Large intestine (tissue), 3 donors: ENCODE results near the gene CC2D2A. TPM values are rescaled to one million over a fixed set of nuclear protein-coding genes. Genes with fewer than 3 reads are reported as not detected.
A peak's percentile ranks its signal among the peaks of the same experiment; 100 is the strongest.

Experiments used
- DNase-seq, 2 donors: peaks; one replicate each; pipeline versions ENCODE4 v3.0.0 to v3.0.0-alpha.2; 2013
- H3K27ac ChIP-seq: one replicate; pipeline ENCODE4 v1.5.1; 2013; ENCODE audit warnings: low read length
- H3K27me3 ChIP-seq: 2 replicates; pipeline ENCODE4 v1.6.1; 2013; ENCODE audit warnings: low read length; ENCODE audit not compliant: control insufficient read depth, insufficient read depth
- H3K36me3 ChIP-seq: 2 replicates; pipeline ENCODE4 v1.6.1; 2013; ENCODE audit warnings: low read length; ENCODE audit not compliant: control insufficient read depth, insufficient read depth
- H3K4me1 ChIP-seq: one replicate; pipeline ENCODE4 v1.6.1; 2013; ENCODE audit warnings: low read length; ENCODE audit not compliant: control insufficient read depth, insufficient read depth
- H3K4me3 ChIP-seq: one replicate; pipeline ENCODE4 v1.5.1; 2013; ENCODE audit warnings: low read length
- H3K9me3 ChIP-seq: one replicate; pipeline ENCODE4 v1.6.1; 2013; ENCODE audit warnings: mild to moderate bottlenecking, low read depth, low read length, moderate library complexity; ENCODE audit not compliant: control insufficient read depth
- WGBS: methylation state at CpG from one replicate; pipeline ENCODE4 v1.1.5; 2013; ENCODE audit warnings: low lambda C conversion rate; ENCODE audit not compliant: insufficient coverage; 5-methylcytosine and 5-hydroxymethylcytosine counted together
- polyA plus RNA-seq: library from polyadenylated mRNA; unstranded; fragments of 120-200 nt; gene quantifications from one replicate; pipeline ENCODE4 v1.2.1, GENCODE V29; 2013

CC2D2A gene
- polyA plus RNA-seq, 1 donor: 16.4 TPM

GRCh38 chr4:15459706-15460105 is 10.0 kb upstream of the CC2D2A start:
- no peaks in the 10 kb centered on the region for H3K4me1 ChIP-seq

GRCh38 chr4:15466596-15466995 is 3.1 kb upstream of the CC2D2A start:
- Histone ChIP-seq H3K27me3 (no peaks in the 10 kb centered on the region), H3K9me3 (no peaks in the 10 kb centered on the region), H3K36me3 (no peaks in the 10 kb centered on the region), H3K4me1 (peaks cover 3% of the 10 kb centered on the region), H3K27ac (no peak overlapping the region), H3K4me3 (no peak overlapping the region)
- DNase-seq: no peak
- no CpG with 5 or more reads among the region's 1 CpG for WGBS

More at GRCh38 chr4:15459706-15460105, 10.0 kb upstream of the CC2D2A start:
- DNase-seq: no peak
- H3K36me3 ChIP-seq: no peaks in the 10 kb centered on the region
- peaks cover 10% of the 10 kb centered on the region for H3K27me3 ChIP-seq
- no peak overlapping the region for H3K27ac ChIP-seq
- H3K9me3 ChIP-seq: no peaks in the 10 kb centered on the region
- no peak overlapping the region for H3K4me3 ChIP-seq

DNA sequence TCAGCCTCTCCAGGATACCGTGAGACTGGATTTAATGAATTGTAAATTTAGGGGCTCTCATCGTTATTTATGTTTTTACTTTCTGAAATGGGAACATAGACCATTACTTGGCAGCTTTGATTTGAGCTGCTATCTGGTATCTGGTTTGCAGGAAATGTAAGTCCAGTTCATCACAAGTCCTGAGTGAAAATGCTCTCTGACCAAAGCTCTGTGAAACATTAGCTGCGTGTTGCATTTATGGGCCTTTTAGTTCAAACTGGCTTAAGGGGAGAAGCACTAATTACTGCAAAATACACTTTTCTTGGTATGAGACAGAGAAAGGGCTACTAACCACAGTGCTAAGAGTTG is 420 bp downstream of the CC2D2A start:
- peaks cover 3% of the 10 kb centered on the region for H3K4me1 ChIP-seq
- H3K27ac ChIP-seq: peak overlapping the region; percentile 47
- no peaks in the 10 kb centered on the region for H3K36me3 ChIP-seq
- WGBS: 0% methylated on average over 1 of the region's 3 CpGs
- DNase-seq: no peak
- H3K27me3 ChIP-seq: no peaks in the 10 kb centered on the region
- H3K4me3 ChIP-seq: peak overlapping the region; percentile 48
- no peaks in the 10 kb centered on the region for H3K9me3 ChIP-seq

- Histone ChIP-seq H3K27me3 (no peaks in the 10 kb centered on the region), H3K27ac (no peak overlapping the region), H3K4me1 (peaks cover 4% of the 10 kb centered on the region), H3K9me3 (no peaks in the 10 kb centered on the region), H3K4me3 (no peak overlapping the region), H3K36me3 (peaks cover 4% of the 10 kb centered on the region)
- no peak for DNase-seq
- no CpG with 5 or more reads among the region's 5 CpGs for WGBS
Observed at GRCh38 chr4:15476396-15476795, 6.7 kb downstream of the CC2D2A start.

- DNase-seq: no peak
- Histone ChIP-seq H3K9me3 (no peaks in the 10 kb centered on the region), H3K4me1 (peaks cover 4% of the 10 kb centered on the region), H3K27me3 (no peaks in the 10 kb centered on the region), H3K4me3 (no peak overlapping the region), H3K27ac (no peak overlapping the region), H3K36me3 (peaks cover 14% of the 10 kb centered on the region)
- no CpG with 5 or more reads among the region's 5 CpGs for WGBS
Observed at GRCh38 chr4:15478724-15479088, 9.0 kb downstream of the CC2D2A start.

DNA sequence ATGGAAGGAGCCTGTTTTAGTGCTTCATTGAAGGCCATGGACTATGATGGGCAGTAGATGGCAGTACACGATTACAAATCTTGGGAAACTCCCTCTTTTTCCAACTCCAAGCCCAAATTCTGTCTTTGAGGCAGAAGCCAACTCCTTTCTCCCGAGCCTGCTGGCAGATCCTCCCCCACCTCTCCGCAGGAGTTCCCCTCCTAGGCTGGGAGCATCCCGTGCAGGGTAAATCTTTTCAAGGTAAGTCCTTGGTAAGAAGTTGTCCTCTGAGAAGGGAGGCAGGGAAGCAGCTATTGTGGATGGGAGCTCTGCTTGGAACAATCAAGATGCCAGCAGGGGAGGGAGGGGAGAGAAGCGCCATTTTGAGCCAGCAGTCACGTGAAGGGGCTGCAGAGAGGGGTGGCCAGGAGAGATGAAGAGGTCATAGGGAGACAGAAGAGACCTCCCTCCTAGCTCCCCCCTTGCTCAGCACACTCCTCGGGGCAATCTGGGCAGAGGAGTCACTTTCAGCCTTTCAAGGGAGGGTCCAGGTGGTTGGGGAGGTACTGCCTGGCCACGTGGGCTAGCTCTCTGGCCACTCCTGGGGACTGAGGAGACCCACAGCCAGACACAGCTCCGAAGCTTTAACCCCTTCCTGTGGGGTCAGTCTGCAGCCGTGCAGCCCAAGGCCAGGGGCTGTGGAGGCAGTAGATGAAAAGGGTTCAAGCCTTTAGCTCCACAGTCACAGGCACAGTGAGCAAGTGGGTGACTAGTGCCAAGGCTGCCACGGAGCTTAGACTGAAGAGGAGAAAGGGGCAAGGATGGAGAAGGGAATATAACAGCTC is 9.6 kb downstream of the CC2D2A start:
- Histone ChIP-seq H3K36me3 (peaks cover 14% of the 10 kb centered on the region), H3K9me3 (no peaks in the 10 kb centered on the region), H3K4me1 (peaks cover 4% of the 10 kb centered on the region), H3K27me3 (no peaks in the 10 kb centered on the region), H3K27ac (peak overlapping the region; percentile 71), H3K4me3 (peak overlapping the region; percentile 50)
- no CpG with 5 or more reads among the region's 11 CpGs for WGBS
- peak; percentile 55 to 75 for DNase-seq

GRCh38 chr4:15479913-15480185 is 10.2 kb downstream of the CC2D2A start:
- WGBS: 80% methylated on average over 1 of the region's 3 CpGs
- H3K36me3 ChIP-seq: peaks cover 14% of the 10 kb centered on the region
- peak overlapping the region; percentile 50 for H3K4me3 ChIP-seq
- H3K27ac ChIP-seq: peak overlapping the region; percentile 71
- H3K9me3 ChIP-seq: no peaks in the 10 kb centered on the region
- DNase-seq: no peak
- no peaks in the 10 kb centered on the region for H3K27me3 ChIP-seq
- H3K4me1 ChIP-seq: peaks cover 4% of the 10 kb centered on the region

DNA sequence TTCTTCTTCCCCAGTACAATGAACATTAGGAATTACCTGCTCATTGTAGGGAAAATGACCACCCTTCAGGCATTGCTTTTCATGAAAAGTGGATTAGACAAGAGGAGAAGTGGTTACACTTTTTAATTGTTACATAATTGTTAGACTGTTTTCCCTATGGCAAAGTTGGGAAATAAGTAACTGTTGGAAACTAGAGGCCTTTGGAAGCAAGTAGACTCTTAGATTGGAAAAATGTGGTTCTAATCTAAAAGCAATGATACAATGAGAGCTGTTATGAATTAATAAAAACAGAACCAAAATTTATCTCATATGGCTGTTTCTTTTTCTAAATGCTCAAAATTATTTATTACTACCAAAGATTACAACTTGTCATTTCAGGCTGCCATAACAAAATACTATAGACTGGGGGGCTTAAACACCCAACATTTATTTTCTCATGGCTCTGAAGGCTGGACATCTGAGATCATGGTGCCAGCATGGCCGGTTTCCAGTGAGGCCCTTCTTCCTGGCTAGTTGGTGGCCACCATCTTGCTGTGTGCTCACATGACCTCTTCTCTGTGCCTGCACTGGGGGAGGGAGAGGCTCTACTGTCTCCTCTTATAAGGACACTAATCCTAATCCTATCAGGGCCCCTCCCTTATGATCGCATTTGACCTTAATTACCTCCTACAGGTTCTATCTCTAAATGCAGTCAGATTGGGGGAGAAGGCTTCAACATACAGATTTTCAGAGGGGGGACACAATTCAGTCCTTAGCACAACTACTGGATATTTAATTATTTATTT is 12.5 kb downstream of the CC2D2A start:
- H3K36me3 ChIP-seq: peaks cover 14% of the 10 kb centered on the region
- H3K27me3 ChIP-seq: no peaks in the 10 kb centered on the region
- WGBS: no CpG with 5 or more reads among the region's 2 CpGs
- peaks cover 4% of the 10 kb centered on the region for H3K4me1 ChIP-seq
- no peak overlapping the region for H3K27ac ChIP-seq
- H3K4me3 ChIP-seq: no peak overlapping the region
- DNase-seq: no peak
- no peaks in the 10 kb centered on the region for H3K9me3 ChIP-seq

DNA sequence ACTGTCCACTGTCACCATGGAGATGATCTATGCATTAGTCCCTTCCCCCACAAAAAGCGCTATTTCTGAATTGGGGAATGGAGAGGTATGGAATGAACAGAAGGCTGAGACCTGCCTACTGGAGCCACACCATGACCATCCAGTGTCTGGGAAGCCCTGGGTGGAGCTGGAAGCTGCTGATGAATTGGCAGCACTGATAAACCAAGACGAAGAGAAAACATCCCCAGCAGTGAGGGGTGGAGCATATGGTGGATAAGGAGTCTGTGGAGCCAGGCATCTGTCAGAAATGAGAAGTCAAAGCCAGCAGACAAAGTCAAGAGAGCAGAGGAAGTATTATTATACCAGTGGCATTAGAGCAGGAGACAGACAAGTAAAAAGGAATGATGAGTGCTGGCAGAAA is 13.2 kb downstream of the CC2D2A start:
- no peak for DNase-seq
- Histone ChIP-seq H3K27ac (no peak overlapping the region), H3K4me3 (no peak overlapping the region), H3K27me3 (no peaks in the 10 kb centered on the region), H3K36me3 (peaks cover 14% of the 10 kb centered on the region), H3K4me1 (peaks cover 4% of the 10 kb centered on the region), H3K9me3 (peaks cover 3% of the 10 kb centered on the region)
- no CpG with 5 or more reads among the region's 2 CpGs for WGBS

DNA sequence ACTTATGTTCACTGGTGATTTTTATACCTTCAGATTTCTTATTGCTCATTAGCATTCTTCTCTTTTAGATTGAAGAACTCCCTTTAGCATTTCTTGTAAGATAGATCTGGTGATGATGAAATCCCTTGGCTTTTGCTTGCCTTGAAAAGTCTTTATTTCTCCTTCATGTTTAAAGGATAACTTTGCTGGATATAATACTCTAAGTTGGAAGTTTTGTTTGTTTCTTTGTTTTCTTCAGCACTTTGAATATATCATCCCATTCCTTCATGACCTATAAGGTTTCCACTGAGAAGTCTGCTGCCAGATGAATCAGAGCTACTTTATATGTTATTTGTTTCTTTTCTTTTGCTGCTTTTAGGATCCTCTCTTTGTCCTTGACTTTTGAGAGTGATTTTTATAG is 18.5 kb downstream of the CC2D2A start:
- no peak overlapping the region for H3K27ac ChIP-seq
- H3K4me1 ChIP-seq: no peaks in the 10 kb centered on the region
- H3K9me3 ChIP-seq: peaks cover 3% of the 10 kb centered on the region
- DNase-seq: no peak
- H3K27me3 ChIP-seq: no peaks in the 10 kb centered on the region
- no peak overlapping the region for H3K4me3 ChIP-seq
- H3K36me3 ChIP-seq: peaks cover 4% of the 10 kb centered on the region
